Fibroblast of mammary gland (primary cell): ENCODE measurements around the gene WSCD2.

Experiments used
- DNase-seq: peaks from one replicate; pipeline ENCODE4 v3.0.0-alpha.2; 2010; ENCODE audit warnings: low read depth
- H3K4me3 ChIP-seq: 2 replicates; pipeline ENCODE4 v1.5.1; 2011; ENCODE audit warnings: low read depth, mild to moderate bottlenecking, low read length, moderate library complexity; ENCODE audit not compliant: control insufficient read depth
- TF ChIP-seq, protein P1 (sequence below): conservative IDR thresholded peaks from 2 replicates; pipeline ENCODE4 v1.5.1; 2011; ENCODE audit warnings: low read depth, low read length, inconsistent platforms; ENCODE audit not compliant: control insufficient read depth, insufficient read depth

The WSCD2 gene

DNA sequence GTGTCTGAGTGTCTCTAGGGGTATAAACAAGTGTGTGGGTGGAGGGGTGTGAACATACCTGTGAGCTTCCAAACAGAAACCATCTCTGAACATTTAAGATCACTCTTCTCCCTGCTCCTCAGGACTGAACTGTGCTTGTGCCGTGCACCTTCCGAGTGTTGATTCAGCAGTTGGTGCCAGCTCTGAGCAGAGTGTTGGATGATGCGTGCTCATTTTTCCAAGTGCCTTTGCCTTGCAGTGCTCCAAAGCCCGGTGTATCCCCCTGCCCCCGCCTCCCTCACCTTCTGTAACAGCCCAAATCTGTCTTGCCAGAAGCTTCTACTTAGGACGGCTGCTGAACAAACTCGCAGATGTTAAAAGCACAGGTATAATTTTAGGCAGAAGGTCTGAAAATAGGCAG, 4.4 kb downstream of the WSCD2 start:
- no peak overlapping the region for H3K4me3 ChIP-seq
- TF ChIP-seq, protein P1, sequence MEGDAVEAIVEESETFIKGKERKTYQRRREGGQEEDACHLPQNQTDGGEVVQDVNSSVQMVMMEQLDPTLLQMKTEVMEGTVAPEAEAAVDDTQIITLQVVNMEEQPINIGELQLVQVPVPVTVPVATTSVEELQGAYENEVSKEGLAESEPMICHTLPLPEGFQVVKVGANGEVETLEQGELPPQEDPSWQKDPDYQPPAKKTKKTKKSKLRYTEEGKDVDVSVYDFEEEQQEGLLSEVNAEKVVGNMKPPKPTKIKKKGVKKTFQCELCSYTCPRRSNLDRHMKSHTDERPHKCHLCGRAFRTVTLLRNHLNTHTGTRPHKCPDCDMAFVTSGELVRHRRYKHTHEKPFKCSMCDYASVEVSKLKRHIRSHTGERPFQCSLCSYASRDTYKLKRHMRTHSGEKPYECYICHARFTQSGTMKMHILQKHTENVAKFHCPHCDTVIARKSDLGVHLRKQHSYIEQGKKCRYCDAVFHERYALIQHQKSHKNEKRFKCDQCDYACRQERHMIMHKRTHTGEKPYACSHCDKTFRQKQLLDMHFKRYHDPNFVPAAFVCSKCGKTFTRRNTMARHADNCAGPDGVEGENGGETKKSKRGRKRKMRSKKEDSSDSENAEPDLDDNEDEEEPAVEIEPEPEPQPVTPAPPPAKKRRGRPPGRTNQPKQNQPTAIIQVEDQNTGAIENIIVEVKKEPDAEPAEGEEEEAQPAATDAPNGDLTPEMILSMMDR = no peak
- DNase-seq = no peak

DNA sequence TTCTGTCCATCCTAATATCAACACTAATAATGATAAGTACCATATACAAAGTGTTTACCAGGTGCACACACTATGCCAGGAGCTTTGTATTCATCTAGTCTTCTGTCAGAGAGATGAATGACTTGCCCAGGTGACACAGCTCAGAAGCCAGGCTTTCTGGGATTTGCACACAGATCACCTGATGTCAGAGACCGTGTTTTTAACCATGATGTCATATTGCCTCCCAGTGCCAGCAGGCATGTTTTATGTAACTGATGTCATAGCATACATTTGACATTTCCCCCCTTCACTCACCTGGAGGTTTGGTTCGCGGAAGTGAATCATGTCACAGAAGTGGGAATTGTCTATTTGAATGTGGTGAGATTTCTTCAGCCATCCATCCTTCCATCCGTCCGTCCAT, 5.7 kb downstream of the WSCD2 start:
- H3K4me3 ChIP-seq = no peak overlapping the region
- TF ChIP-seq, protein P1 = no peak
- no peak for DNase-seq

DNA sequence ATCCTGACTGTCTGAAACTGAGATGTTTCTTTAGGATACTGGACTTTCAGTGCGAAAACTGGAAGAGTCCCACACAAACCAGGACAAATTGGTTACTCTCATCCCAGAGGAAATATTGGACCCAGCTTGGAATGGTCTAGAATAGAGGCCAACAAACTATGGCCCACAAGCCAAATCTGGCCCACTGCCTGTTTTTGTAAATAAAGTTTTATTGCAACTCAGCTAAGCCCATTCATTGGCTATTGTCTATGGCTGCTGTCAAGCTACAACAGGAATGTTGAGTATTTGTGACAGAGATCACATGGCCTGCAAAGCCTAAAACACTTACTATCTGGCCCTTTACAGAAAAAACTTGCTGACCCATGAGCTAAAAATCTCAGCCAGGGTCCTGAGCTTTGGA, 6.5 kb downstream of the WSCD2 start:
- TF ChIP-seq, protein P1 = no peak
- no peak for DNase-seq
- no peak overlapping the region for H3K4me3 ChIP-seq

DNA sequence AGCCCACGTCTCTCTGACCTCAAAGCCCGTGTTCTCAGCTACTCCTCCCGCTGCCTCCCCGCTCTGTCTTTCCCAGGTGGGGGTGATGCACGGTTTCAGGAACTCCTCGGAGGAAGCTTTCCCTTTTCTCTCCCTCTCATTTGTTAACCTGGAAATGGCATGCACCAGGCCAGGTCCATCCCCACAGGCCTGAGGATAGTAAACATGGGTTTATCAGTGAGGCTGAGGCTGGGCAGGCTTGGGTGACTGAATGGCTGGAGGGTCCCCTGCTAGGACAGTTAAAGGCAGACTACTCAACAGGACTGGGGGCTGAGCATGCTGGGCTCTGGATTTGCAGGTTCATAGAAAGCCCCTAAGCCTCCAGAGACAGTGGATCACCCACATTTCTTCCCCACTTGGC, 7.6 kb downstream of the WSCD2 start:
- DNase-seq = no peak
- no peak overlapping the region for H3K4me3 ChIP-seq
- TF ChIP-seq, protein P1 = no peak

DNA sequence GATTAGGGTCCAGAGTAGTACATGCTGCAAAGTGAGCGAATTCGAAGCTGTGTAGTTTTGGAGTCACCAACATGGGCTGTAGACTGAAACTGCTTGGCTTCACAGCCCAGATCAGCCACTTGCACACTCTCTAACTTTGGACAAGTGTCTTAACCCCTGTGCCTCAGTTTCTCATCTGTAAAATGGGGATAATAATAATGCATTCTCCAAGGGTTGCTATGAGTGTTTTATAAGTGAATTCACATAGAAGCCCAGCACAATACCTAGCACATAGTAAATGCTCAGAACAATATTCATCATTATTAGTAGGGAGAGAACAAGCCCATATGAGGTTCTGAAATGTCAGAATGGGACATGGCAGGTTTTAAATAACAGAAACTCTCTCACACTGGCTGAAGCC, 10.4 kb downstream of the WSCD2 start:
- no peak for DNase-seq
- TF ChIP-seq, protein P1 = no peak
- no peak overlapping the region for H3K4me3 ChIP-seq

DNA sequence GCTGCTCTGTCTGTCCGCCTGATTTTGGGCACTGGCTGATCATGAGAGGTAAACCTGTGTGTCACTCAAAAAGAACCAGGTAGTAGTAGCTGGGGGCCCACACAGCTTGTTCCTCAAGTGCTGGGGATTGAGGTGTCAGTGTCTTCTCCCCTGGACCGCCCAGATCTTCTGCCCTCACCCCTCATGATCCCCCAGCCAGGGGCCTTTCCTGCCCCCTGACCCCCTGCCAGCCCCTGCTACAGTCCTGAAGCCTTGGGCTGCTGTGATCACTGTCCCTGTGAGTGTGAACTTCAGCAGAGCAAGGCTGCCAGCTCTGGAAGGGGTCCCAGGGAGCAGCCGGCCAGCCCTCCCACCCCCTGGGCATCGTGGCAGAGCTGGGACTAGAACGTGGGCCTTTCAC, 11.4 kb downstream of the WSCD2 start:
- no peak overlapping the region for H3K4me3 ChIP-seq
- TF ChIP-seq, protein P1 = no peak
- DNase-seq = no peak

DNA sequence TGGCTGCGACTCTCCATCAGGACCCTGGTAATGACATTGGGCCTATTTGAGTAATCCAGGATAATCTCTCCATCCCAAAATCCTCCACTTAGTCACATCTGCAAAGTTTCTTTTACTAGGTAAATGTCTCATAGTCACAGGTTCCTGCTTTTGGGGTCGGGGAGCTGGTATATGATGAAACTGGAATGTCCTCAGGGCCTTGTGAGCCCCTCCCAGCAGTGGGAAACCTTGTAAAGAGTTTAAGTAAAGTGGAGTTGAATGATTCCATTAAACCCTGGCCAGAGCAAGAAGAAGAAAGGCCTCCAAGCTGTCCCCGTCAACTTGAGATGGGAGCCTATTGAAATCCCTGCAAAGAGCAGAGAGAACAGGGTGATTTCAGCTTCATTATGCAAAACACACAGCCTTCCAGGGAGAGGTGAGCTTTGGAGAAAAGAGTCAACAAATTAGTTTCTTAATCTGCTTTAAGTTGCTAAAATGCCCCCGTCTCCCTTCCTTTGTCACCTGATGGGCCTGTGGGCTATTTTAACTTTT, 12.6 kb downstream of the WSCD2 start:
- TF ChIP-seq, protein P1 = no peak
- DNase-seq = no peak
- no peak overlapping the region for H3K4me3 ChIP-seq
